ENCODE data around the gene LCORL.

Gene LCORL

GRCh38 chr4:17823871-17824669, 197.5 kb downstream of the LCORL start:
- DNase-seq = no peak

DNA sequence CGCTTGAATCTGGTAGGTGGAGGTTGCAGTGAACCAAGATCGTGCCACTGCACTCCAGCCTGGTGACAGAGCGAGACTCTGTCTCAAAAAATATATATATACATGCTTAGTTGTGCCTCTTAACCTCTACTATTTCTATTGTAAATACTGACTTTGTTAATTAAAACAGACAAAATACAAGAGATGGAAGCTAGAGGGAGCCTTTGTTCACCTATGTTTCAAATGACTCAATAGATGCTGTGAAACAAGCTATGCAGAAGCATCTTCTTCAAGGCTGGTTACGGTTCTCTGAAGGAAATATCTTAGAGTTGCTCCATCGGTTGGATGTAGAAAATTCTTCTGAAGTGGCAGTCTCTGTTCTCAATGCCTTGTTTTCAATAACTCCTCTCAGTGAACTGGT, 204.5 kb downstream of the LCORL start:
- DNase-seq = peak; percentile 5

DNA sequence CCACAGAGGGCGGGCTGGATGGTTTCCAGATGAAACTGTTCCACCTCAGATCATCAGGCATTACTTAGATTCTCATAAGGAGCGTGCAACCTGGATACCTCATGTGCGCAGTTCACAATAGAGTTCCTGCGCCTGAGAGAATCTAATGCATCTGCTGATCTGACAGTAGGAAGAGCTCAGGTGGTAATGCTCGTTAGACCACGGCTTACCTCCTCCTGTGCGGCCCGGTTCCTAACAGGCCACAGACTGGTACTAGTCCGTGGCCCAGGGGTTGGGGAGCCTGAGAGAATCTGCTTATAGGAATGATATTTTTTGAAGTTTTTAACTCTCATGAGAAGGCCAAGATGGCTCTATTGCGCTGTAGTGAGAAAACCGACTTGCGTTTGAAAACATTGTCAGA, 205.4 kb downstream of the LCORL start:
- no peak for DNase-seq

GRCh38 chr4:17814140-17814539, 207.4 kb downstream of the LCORL start:
- no peak for DNase-seq

- DNase-seq = no peak
Observed at GRCh38 chr4:17812801-17813200, 208.8 kb downstream of the LCORL start.

GRCh38 chr4:17812125-17812524, 209.4 kb downstream of the LCORL start:
- DNase-seq = no peak

- DNase-seq = no peak
Observed at GRCh38 chr4:17811078-17811603, 210.4 kb downstream of the LCORL start.

- DNase-seq = peak; percentile 98
Observed at GRCh38 chr4:17810260-17811077, 211.1 kb downstream of the LCORL start, which contains the start of the genes DCAF16 and NCAPG. Gene DCAF16 (minus strand): TSS chr4:17810757. CDS start chr4:17804141, 6,616 bp downstream. Gene NCAPG (plus strand): TSS chr4:17810979. CDS start chr4:17811078, 99 bp downstream.

DNA sequence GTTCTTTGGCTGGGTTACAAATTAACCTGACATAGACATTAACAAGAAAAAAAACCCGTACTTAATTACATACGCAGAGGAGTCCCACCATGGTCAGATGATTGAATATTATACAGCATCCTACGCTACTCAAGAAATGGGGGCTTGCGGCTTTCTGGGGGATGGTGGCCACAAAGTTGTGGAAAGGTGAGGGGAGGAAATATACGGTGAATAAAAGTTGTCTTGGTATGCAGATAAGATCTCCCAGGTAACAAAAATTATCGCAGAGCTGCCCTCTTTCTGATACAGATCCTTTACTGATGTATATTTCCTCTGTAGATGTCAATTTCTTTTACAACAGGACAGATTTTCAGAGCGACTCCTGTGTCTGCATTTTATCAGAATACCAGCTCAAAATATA, 211.9 kb downstream of the LCORL start:
- DNase-seq = no peak

DNA sequence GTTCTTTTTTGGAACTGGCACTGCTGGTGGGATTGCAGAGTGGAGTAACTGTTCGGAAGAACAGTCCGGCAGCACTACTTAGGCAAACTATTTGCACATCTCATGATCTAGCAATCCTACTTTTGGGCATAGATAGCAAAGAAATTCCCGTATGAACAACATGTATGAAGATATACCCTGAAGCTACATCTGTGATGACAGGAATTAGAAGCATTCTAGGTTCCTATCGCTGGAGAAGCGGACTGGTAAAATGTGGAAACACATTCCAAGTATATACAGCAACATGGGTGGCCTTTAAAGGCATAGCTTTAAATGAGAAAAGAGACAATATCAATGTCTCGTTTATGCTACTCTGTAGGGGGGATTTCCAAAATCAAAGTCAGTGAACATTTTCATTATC, 214.1 kb downstream of the LCORL start:
- no peak for DNase-seq

DNA sequence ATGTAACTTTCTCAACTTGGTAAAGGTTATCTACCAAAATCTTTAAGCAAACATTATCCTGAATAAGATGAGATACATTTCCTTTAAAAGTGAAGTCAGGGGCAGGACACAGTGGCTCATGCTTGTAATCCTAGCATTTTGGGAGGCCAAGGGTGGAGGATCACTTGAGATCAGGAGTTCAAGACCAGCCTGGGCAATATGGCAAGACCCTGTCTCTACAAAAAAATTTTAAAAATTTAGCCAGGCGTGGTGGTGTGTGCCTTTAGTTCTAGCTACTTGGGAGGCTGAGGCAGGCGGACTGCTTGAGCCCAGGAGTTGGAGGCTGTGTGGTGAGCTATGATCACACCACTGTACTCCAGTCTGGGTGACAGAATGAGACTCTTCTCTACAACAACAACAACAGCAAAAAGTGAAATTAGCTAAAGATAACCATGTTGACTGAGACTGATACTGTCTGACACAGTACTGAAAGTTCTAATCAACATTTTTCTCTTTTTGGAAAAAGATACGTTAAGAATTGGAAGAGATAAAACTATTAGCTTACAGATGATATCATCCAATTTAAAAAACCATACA, 215.9 kb downstream of the LCORL start:
- no peak for DNase-seq

DNA sequence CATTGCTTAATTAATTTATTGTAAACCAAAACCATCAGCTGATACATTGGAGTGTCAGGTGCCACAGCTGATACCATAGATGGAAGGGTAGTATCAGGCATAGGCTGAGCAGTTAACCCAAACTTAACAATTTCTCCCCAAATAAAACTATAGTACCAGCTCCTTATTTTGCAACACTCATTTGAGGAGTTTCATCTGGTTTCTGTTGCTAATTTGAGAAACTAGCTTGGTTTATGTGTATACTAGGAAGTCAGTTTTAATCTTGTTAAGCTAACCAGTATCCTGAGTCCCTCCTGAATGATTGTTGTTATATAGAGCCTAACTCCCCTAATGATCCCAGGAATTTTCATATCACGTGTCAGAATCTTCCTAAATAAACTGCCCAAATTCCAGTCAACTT, 223.7 kb downstream of the LCORL start:
- no peak for DNase-seq

DNA sequence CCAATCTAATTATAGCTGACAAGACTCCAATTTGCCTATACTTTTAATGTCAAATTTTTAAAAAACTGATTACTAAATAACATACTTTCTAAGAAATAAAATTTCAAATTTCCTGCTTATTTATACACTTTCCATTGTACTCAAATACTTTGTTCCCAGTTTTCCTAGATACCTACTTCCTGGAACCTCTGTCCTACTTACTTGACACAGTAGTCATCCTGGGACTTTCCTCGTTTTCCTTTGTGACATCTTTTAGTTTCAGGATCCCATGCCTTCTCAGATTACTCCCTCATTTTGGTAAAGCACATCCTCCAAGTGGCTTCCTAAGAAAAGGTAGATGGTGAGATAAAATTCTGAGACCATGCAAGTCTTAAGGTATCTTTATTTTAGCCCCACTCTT, 226.8 kb downstream of the LCORL start:
- DNase-seq = no peak
